ENCODE results near the gene TNFRSF19.

DNA sequence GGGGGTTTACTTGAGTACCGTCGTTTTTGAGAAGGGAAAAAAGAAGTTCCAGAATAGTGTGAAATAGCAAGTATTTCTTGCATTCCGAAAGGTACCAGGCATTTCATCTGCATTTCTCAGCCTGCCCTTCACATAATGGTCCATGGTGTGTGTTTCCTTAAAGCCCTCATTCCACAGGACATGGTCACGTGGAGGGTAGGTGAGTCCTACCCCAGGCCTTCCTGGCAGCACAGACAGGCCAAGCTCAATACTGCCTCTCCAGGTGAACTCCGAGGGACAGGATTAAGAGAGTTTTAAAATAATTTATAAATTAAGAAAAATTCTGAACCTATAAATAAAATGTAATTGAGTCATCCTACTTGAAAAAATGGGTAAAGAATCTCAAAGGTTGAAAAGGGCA, 64.7 kb downstream of the TNFRSF19 start:
- TF ChIP-seq EZH2 (IDR thresholded peaks at IDR 0.05; ENCODE audit: borderline replicate concordance, low read length), result no peak
- no peak for TF ChIP-seq CTCF (conservative IDR thresholded peaks at IDR 0.05 in 1 of 2, IDR thresholded peaks at IDR 0.05 in 1 of 2; ENCODE audit: extremely low read depth in 1 of 2, insufficient read depth in 1 of 2, low read depth in 1 of 2, low read length in 2 of 2)

All from mammary epithelial cell (primary cell).